HG03159 (cell line): ENCODE data around the gene BCL2A1.
"Not testable (repeated sequence)": the region's sequence is repeated elsewhere in the genome, so short reads cannot be mapped to it uniquely, and the experiment has no call there.

ENCODE experiments used
- ATAC-seq: cut with Tn5 transposase; IDR thresholded peaks from one replicate; pipeline ENCODE4 v1.9.1; 2021; ENCODE audit warnings: mild to moderate bottlenecking, moderate library complexity; ENCODE audit not compliant: unreplicated experiment

The BCL2A1 gene

DNA sequence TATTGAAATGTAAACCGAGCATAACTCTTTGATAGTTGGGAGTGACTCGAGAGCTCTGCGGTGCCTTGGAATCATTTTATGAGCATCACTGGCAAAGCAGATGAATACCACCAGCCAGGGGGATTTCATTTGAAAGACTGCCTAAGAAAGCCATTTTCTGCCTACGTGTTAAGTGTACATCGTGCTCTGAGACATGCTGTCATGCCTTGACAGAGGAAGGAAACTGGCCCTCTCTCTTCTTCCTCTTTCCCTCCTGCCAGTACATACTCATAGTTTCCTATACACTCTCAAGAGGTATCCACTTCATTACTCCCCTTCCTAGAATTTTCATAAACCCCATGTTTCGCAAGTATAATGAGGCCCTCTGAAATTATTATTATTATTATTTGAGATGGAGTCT, 8.8 kb downstream of the BCL2A1 start:
- no peak for ATAC-seq

GRCh38 chr15:79960502-79961212, 10.3 kb downstream of the BCL2A1 start:
- ATAC-seq: no peak

DNA sequence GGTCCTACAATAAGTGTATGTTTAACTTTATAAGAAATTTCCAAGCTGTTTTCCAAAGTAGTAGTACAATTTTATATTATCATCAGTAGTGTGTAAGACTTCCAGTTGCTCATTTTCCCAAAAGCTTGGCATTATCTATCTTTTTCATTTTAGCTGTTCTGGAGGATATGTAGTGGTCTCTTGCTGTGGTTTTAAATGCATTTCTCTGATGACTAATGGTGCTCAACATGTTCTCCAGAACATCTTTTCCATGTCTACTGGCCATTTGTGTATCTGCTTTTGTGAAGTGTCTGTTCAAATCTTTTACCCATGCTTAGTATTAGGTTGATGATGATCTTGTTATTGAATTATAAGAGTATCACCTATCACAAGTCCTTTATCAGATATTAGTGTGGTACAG, 13.3 kb downstream of the BCL2A1 start:
- no peak for ATAC-seq

DNA sequence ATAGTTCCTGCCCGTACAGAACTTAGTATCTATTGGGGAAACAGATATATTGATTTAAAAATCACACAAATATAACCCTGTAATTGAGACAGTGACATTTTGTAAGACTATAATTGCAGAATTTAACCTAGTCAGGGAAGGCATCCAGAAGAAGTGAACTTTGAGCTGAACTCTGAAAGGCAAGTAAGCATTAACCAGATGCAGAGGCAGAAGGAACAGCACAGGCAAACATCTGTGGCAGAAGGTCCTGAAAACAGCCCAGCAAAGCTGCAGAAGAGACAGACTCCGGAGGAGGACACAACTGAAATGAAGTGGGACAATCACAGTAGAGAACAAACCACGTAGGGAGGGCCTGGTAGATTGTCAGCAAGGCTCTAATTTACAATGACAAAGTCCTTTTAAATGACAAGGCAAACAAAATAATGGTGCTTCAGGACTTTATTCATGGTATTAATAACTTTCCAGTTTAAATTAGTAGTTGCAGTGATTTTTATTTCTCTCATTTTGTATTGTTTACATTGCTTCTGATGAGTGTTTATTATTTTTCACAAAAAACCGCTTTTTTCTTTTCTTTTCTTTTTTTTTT, 14.5 kb downstream of the BCL2A1 start:
- ATAC-seq: no peak

DNA sequence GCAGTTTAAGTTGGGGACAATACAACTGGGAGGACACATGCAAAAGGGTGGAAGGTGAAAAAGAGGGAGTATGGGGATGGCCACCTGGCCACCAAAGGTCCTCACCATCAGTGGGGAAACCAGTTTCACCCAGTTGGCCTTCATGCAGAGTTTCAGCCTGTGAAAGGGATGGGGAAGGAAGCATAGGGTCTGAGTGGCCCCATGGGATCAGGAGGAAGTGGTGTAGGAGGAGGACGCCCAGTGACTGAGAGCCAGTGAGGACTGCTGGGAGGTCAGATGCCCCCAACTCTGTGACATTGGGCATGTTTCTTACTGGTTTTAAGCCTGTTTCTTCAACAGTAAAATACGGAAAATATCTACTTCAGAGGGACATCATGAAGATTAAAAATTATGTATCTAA, 16.3 kb downstream of the BCL2A1 start:
- ATAC-seq: no peak

- ATAC-seq: no peak
These were observed 17.0 kb downstream of the BCL2A1 start for GRCh38 chr15:79953951-79954444.

DNA sequence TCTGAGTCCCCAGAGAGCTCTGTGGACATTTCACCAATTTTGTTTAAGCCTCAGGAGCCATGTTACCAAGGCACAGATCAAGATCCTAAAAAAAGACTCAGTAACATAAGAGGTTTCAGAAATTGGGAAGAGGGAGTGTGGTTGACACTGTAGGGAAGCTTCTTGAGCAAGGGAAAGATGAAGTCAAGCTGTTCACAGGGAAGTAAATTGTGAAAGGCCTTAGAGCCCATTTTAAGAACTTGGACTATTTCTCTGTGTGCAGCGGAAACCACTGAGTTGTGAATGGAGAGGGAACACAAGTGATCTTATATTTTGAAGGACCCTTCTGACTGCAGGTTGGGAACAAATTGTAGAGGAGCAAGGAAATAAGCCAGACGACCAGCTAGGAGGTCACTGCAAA, 18.7 kb downstream of the BCL2A1 start:
- no peak for ATAC-seq

GRCh38 chr15:79950247-79950646, 20.7 kb downstream of the BCL2A1 start:
- no peak for ATAC-seq

GRCh38 chr15:79948761-79949160, 22.2 kb downstream of the BCL2A1 start:
- ATAC-seq: no peak

DNA sequence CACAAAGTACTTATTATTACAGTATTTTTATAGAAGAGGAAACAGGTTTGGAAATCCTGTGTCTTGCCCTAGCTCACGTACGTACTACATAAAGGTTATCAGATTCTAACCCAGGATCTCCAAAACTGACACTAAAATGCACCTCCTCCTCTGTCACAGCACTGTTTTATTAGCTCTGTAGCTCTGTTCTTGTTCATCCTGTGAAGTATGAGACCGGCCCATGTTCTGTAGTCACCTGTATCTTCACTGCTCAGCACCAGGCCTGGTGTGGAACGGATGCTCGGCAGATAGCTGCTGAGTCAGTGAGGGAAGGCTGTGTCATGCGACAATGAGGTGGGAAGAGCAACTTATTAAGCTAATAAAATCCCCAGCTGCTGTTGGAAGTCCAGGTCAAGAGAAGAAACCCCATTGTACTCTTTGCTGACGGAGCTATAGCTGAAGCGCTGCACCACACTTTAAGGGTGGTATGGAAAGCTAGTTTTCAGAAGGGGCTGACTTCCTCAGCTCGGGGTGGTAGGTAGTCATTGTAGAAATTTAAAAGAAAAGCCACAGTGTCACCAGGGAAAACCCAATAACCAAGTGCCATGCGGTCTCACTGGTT, 22.8 kb downstream of the BCL2A1 start:
- ATAC-seq: no peak

GRCh38 chr15:79947009-79947408, 24.0 kb downstream of the BCL2A1 start:
- no peak for ATAC-seq

- ATAC-seq: no peak
These were observed 26.4 kb downstream of the BCL2A1 start for GRCh38 chr15:79944622-79945021.

- peak; percentile 84 for ATAC-seq
These were observed 27.2 kb downstream of the BCL2A1 start for GRCh38 chr15:79943820-79944219.

DNA sequence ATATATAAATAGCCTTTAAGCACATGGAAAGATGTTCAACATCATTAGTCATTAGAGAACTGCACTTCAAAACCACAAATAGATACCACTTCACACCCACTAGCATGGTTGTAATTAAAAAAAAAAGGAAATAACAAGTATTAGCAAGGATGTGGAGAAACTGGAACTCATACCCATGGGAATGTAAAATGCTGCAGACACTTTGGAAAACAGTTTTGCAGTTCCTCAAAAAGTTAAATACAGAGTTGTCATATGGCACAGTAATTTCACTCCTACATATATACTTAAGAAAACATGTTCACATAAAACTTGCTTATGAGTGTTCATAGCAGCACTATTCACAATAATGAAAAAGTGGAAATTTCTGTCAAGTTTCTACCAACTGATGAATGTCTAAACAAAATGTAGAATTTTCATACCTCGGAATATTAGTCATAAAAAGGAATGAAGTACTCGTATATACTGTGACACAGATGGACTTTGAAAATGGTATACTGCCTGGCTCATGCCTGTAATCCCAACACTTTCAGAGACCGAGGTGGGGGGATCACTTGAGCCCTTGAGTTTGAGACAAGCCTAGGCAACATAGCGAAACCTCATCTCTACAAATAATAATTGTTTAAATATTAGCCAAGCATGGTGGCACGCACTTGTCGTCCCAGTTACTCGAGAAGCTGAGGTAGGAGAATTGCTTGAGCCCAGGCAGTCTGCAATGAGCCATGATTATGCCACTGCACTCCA, 28.1 kb downstream of the BCL2A1 start:
- ATAC-seq: no peak

DNA sequence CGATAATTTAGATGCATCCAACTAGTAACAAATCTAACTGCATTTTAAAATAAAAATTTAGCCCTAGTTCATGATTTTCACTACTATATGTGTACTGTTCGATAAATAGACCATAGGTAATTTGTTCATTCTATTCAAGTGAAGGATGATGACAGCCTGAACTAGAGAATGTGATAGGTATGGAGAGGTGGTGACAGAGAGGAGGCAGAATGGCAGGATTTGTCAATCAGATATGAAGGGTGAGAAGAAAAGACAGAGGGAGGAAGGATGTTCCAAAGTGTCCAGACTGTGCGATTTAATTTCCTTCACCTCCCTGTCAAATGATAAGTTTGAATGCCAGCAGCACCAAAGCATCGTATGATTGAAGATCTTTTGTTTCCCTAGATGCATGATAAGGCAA, 31.6 kb downstream of the BCL2A1 start:
- no peak for ATAC-seq

GRCh38 chr15:79938143-79938542, 32.9 kb downstream of the BCL2A1 start:
- ATAC-seq: no peak

- not testable (repeated sequence) for ATAC-seq
These were observed 35.3 kb downstream of the BCL2A1 start for GRCh38 chr15:79935556-79936201.

- no peak for ATAC-seq
These were observed 37.8 kb downstream of the BCL2A1 start for GRCh38 chr15:79933231-79933630.

GRCh38 chr15:79932447-79932846, 38.5 kb downstream of the BCL2A1 start:
- ATAC-seq: no peak

DNA sequence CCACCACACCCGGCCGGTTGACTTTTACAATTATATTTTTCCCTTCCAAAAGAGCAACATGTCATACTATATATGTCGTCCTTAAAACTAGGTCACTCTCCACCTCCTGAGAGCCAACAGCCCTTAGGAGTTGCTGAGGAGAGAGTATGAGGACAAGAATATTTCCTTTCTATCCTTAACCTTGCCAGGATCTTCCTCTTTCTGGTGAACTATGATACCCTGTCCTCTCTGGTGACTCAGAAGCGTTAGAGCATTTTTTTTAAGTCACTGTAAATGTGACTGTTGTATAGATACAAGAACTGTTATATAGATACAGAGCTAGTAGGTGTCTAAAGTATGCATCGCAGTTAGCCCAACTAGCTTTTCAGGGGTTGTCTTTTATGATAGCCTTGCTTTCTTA, 40.5 kb downstream of the BCL2A1 start:
- ATAC-seq: no peak

DNA sequence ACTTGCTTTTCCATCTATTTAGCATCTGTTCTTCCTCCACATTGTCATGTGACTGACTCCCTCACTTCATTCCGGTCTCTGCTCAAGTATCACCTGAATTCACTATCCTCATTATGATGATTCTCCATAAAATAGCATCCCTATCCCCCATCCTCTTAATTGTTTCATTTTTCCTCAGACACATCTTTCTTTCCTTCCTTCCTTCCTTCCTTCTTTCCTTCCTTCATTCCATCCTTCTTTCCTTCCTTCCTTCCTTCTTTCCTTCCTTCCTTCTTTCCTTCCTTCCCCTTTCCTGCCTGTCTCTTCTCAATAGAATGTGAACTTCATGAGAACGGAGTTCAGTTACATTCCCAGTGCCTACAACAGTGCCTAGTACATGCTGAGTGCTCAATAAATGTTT, 41.6 kb downstream of the BCL2A1 start:
- ATAC-seq: no peak
